K562 (cell line): Measurements from ENCODE around the gene PA2G4. TPM values are rescaled to one million over a fixed set of nuclear protein-coding genes. Genes with fewer than 3 reads are reported as not detected.

Experiments
- ATAC-seq: fragments of 200-7000 bp; cut with Tn5 transposase; 3 replicates; pipeline ENCODE4 v1.9.1; 2020; ENCODE audit warnings: moderate library complexity
- Bru-seq: library from RNA; stranded (reverse); fragments of 400-500 nt; gene quantifications from one replicate; lab custom pipeline; 2021; lab: Mats Ljungman, UMichigan
- BruChase-seq, 2 experiments: library from RNA; stranded (reverse); fragments of 400-500 nt; gene quantifications; one replicate each; lab custom pipeline; 2021; lab: Mats Ljungman, UMichigan
- BruUV-seq: library from RNA; stranded (reverse); fragments of 400-500 nt; replicated peaks from 2 replicates; lab custom pipeline; 2021; lab: Mats Ljungman, UMichigan
- CTCF ChIA-PET: fragments of 300-600 bp; formaldehyde crosslinking; extraction: SDS; loops from one replicate; lab custom pipeline; 2021; ENCODE audit warnings: low intra/inter-chr PET ratio; lab: Yijun Ruan, JAX
- POLR2A ChIA-PET: fragments of 300-600, 350-650 bp; sonication (Branson Sonifier 250); formaldehyde crosslinking; extraction: SDS; loops from one replicate; lab custom pipeline; 2021; ENCODE audit warnings: antibody characterized with exemption, inconsistent platforms; lab: Yijun Ruan, JAX
- DNase-seq, 4 experiments: peaks; one replicate each; pipeline versions ENCODE4 v3.0.0 to v3.0.0-alpha.2; 2011 to 2018; ENCODE audit warnings: low spot score in 3 of 4, mixed read lengths in 3 of 4; ENCODE audit errors: extremely low read depth in 1 of 4
- FAIRE-seq: peaks from 2 replicates; lab custom pipeline; 2011; peaks lifted over from hg19 to GRCh38; lab: Jason Lieb, UNC
- H2AFZ ChIP-seq: 2 replicates; pipeline ENCODE4 v1.6.0; 2011; ENCODE audit warnings: low read depth, low read length, control low read depth, inconsistent platforms
- H3K27ac ChIP-seq: fragments of 200-600 bp; 3 replicates; pipeline ENCODE4 v1.8.0; 2011; ENCODE audit warnings: low read depth, mild to moderate bottlenecking, control low read depth, inconsistent platforms, low read length, moderate library complexity, mixed read lengths; ENCODE audit errors: extremely low read depth
- H3K27me3 ChIP-seq, 2 experiments: fragments of 300-600 bp in 1 of 2; 2 replicates in 1 of 2; 3 replicates in 1 of 2; pipeline versions ENCODE4 v1.6.0 to v1.8.0; 2011; ENCODE audit warnings: inconsistent platforms in 2 of 2, low read length in 2 of 2, mild to moderate bottlenecking in 1 of 2, mixed read lengths in 1 of 2, moderate library complexity in 1 of 2; ENCODE audit not compliant: control insufficient read depth in 2 of 2, insufficient read depth in 2 of 2
- H3K36me3 ChIP-seq: fragments of 300-600 bp; 3 replicates; pipeline ENCODE4 v1.8.0; 2011; ENCODE audit warnings: mild to moderate bottlenecking, low read length, inconsistent platforms; ENCODE audit not compliant: control insufficient read depth, insufficient read depth
- H3K4me1 ChIP-seq, 2 experiments: fragments of 200-600 bp in 1 of 2; replicated peaks in 1 of 2; 2 replicates in 1 of 2; 3 replicates in 1 of 2; pipeline versions ENCODE4 v1.5.1 to v1.8.0; 2011; ENCODE audit warnings: inconsistent platforms in 2 of 2, low read length in 2 of 2, mild to moderate bottlenecking in 1 of 2, mixed read lengths in 1 of 2, moderate library complexity in 1 of 2; ENCODE audit not compliant: control insufficient read depth in 2 of 2, insufficient read depth in 2 of 2
- H3K4me2 ChIP-seq: 2 replicates; pipeline ENCODE4 v1.6.1; 2011; ENCODE audit warnings: low read length, control low read depth, inconsistent platforms, mixed read lengths; ENCODE audit not compliant: insufficient read depth
- H3K4me3 ChIP-seq: fragments of 200-600 bp; sonication (generic), shearing (Covaris generic); 2 replicates; pipeline ENCODE4 v1.5.1; 2016; ENCODE audit warnings: control low read depth, inconsistent platforms
- H3K79me2 ChIP-seq: fragments of 200-600 bp; 3 replicates; pipeline ENCODE4 v1.8.0; 2011; ENCODE audit warnings: low read length, inconsistent platforms; ENCODE audit not compliant: control insufficient read depth, insufficient read depth
- H3K9ac ChIP-seq, 2 experiments: 2 replicates each; pipeline versions ENCODE4 v1.6.0 to v1.6.1; 2011; ENCODE audit warnings: low read depth in 2 of 2, low read length in 2 of 2, control low read depth in 1 of 2, inconsistent platforms in 1 of 2, mild to moderate bottlenecking in 1 of 2, mixed read lengths in 1 of 2; ENCODE audit not compliant: insufficient read depth in 1 of 2
- H3K9me1 ChIP-seq: one replicate; pipeline ENCODE4 v1.6.0; 2011; ENCODE audit warnings: inconsistent platforms, mild to moderate bottlenecking, low read length, moderate library complexity; ENCODE audit not compliant: control insufficient read depth, insufficient read depth
- H3K9me3 ChIP-seq: replicated peaks from 2 replicates; pipeline ENCODE4 v1.5.1; 2011; ENCODE audit warnings: low read depth, low read length, inconsistent platforms; ENCODE audit not compliant: control insufficient read depth, insufficient read depth
- H4K20me1 ChIP-seq: replicated peaks from 2 replicates; pipeline ENCODE4 v1.6.1; 2011; ENCODE audit warnings: low read length, inconsistent platforms, mixed read lengths; ENCODE audit not compliant: control insufficient read depth, insufficient read depth
- KDM4B ChIP-seq, 2 experiments: fragments of 450-650 bp in 1 of 2; sonication (generic) in 1 of 2; IDR thresholded peaks; 2 replicates each; pipeline ENCODE4 v1.6.1; 2016 to 2017; ENCODE audit warnings: borderline replicate concordance in 2 of 2, antibody characterized with exemption in 1 of 2, low read depth in 1 of 2, mild to moderate bottlenecking in 1 of 2
- MAFG ChIP-seq: fragments of 450-650 bp; conservative IDR thresholded peaks from 2 replicates; pipeline ENCODE4 v1.6.1; 2016; ENCODE audit warnings: missing genetic modification characterization, missing compliant biosample characterization
- MBD2 ChIP-seq: sonication (generic); IDR thresholded peaks from 2 replicates; pipeline ENCODE4 v1.6.1; 2016; ENCODE audit warnings: low read depth, borderline replicate concordance
- PHF20 ChIP-seq: fragments of 450-650 bp; IDR thresholded peaks from 2 replicates; pipeline ENCODE4 v1.6.1; 2018; ENCODE audit not compliant: partially characterized antibody
- RBM14 ChIP-seq: fragments of 200-400 bp; formaldehyde crosslinking; IDR thresholded peaks from 2 replicates; pipeline ENCODE4 v1.6.1; 2018; ENCODE audit warnings: low read depth, mild to moderate bottlenecking, low read length, moderate library complexity, borderline replicate concordance; ENCODE audit not compliant: insufficient read depth
- RHOXF2B ChIP-seq: fragments of 250-450 bp; sonication (Bioruptor Pico); conservative IDR thresholded peaks from 2 replicates; pipeline ENCODE4 v1.5.1; 2021
- TBP ChIP-seq: optimal IDR thresholded peaks from 2 replicates; pipeline ENCODE3; 2011; ENCODE audit warnings: low read depth, low read length, improper control_type of control experiment
- TCF7 ChIP-seq: sonication (generic); IDR thresholded peaks from 2 replicates; pipeline ENCODE4 v1.6.1; 2016; ENCODE audit warnings: antibody characterized with exemption, borderline replicate concordance
- ZFP1 ChIP-seq: fragments of 450-650 bp; formaldehyde crosslinking; IDR thresholded peaks from 2 replicates; pipeline ENCODE4 v1.4.0; 2020; ENCODE audit warnings: mild to moderate bottlenecking, mixed read lengths
- ZFP91 ChIP-seq: sonication (generic); formaldehyde crosslinking; IDR thresholded peaks from 2 replicates; pipeline ENCODE4 v1.8.0; 2022; ENCODE audit warnings: mild to moderate bottlenecking, missing genetic modification reagents
- ZNF174 ChIP-seq: fragments of 250-450 bp; sonication (Bioruptor Pico); IDR thresholded peaks from 2 replicates; pipeline ENCODE4 v1.4.0; 2020; ENCODE audit warnings: mild to moderate bottlenecking
- ZNF324 ChIP-seq: fragments of 250-450 bp; sonication (Bioruptor Pico); IDR thresholded peaks from 2 replicates; pipeline ENCODE4 v1.4.0; 2020; ENCODE audit warnings: mild to moderate bottlenecking
- ZNF586 ChIP-seq: fragments of 450-650 bp; formaldehyde crosslinking; conservative IDR thresholded peaks from 2 replicates; pipeline ENCODE4 v1.4.0; 2020; ENCODE audit warnings: mild to moderate bottlenecking, moderate library complexity
- ZNF785 ChIP-seq: fragments of 250-450 bp; sonication (Bioruptor Pico); IDR thresholded peaks from 2 replicates; pipeline ENCODE4 v1.4.0; 2020; ENCODE audit warnings: mild to moderate bottlenecking
- WGBS: fragments of 100-300 bp; shearing (Covaris generic); methylation state at CpG from one replicate; pipeline ENCODE4 v1.1.6; 2016; ENCODE audit warnings: low coverage, mixed read lengths; ENCODE audit not compliant: insufficient coverage; ENCODE audit errors: missing lambda C conversion rate; 5-methylcytosine and 5-hydroxymethylcytosine counted together
- in situ Hi-C: fragments of 300-500 bp; cut with MboI; formaldehyde crosslinking; loops from 4 replicates; pipeline ENCODE4 v1.15.0; 2018; ENCODE audit warnings: inconsistent platforms, mixed read lengths
- intact Hi-C: fragments of 100-400 bp; cut with micrococcal nuclease; formaldehyde crosslinking; loops from 2 replicates; pipeline ENCODE4 v1.14.2; 2022
- long read RNA-seq, 3 experiments: library from polyadenylated mRNA in 2 of 3; library from RNA in 1 of 3; unstranded in 2 of 3; stranded (forward) in 1 of 3; transcript quantifications; one replicate each; pipeline ENCODE4 v2.0.0, GENCODE V29; 2019 to 2022
- polyA minus RNA-seq, 3 experiments: library from RNA; depleted of rRNA, polyadenylated mRNA; stranded (reverse); fragments of >200 nt; gene quantifications; 2 replicates each; pipeline ENCODE4 v1.2.3, GENCODE V29; 2011
- polyA plus RNA-seq, 8 experiments: library from polyadenylated mRNA; depleted of rRNA in 4 of 8; stranded (reverse) in 5 of 8; unstranded in 3 of 8; fragments of >200 nt; fragmentation: Nextera tagmentation in 2 of 8; fragmentation: Illumina TruSeq in 1 of 8; extraction: Ambion mirVana in 2 of 8; extraction: Trizol in 1 of 8; gene quantifications; 2 replicates each; pipeline versions ENCODE4 v1.2.1 to v1.2.3, GENCODE V29; 2011 to 2014; ENCODE audit warnings: inconsistent platforms in 1 of 8, missing spikeins in 1 of 8
- total RNA-seq, 7 experiments: library from RNA; depleted of rRNA in 6 of 7; stranded (reverse); fragments of >200 nt in 6 of 7; fragmentation: Illumina TruSeq in 2 of 7; extraction: Trizol in 2 of 7; gene quantifications; 2 replicates each; pipeline versions ENCODE4 v1.2.1 to v1.2.3, GENCODE V29; 2011 to 2021; ENCODE audit warnings: low replicate concordance in 1 of 7

The PA2G4 gene
- 443 and 498 TPM in 2 replicates for total RNA-seq (2011; cell fraction: chromatin; rRNA removed; ENCODE audit: low replicate concordance)
- 275 and 278 TPM in 2 replicates for total RNA-seq (2011; cell fraction: nucleolus; rRNA removed)
- total RNA-seq (2011; cell fraction: nucleoplasm; rRNA removed) = 263 and 304 TPM in 2 replicates
- total RNA-seq (2014; rRNA removed) (740 and 811 TPM in 2 replicates), total RNA-seq (2014; rRNA removed; fragmentation: Illumina TruSeq; extraction: Trizol) (547 and 561 TPM in 2 replicates), total RNA-seq (2015; rRNA removed; fragmentation: Illumina TruSeq; extraction: Trizol) (712 TPM in 2 replicates), total RNA-seq (2021) (463 and 470 TPM in 2 replicates), polyA plus RNA-seq (2011; rRNA removed) (650 and 925 TPM in 2 replicates), polyA plus RNA-seq (2014; fragmentation: Illumina TruSeq; extraction: Trizol) (777 and 884 TPM in 2 replicates), polyA plus RNA-seq (2014; fragmentation: Nextera tagmentation; extraction: Ambion mirVana) (100 to 1,000 TPM; 230 to 303 TPM), polyA plus RNA-seq (2014; rRNA removed) (637 and 638 TPM in 2 replicates), polyA minus RNA-seq (2011; rRNA and poly(A)+ RNA removed) (622 and 730 TPM in 2 replicates), Bru-seq, nascent RNA (percentile 98 among the genes with signal in this experiment), BruChase-seq, experiment 1, labeled RNA remaining after a 2-hour chase (percentile 99 among the genes with signal in this experiment), BruChase-seq, experiment 2, labeled RNA remaining after a 6-hour chase (percentile 99 among the genes with signal in this experiment)
- 274 and 376 TPM in 2 replicates for polyA plus RNA-seq (2011; cell fraction: cytosol; rRNA removed)
- polyA plus RNA-seq (2011; cell fraction: nucleus; rRNA removed) = 287 and 371 TPM in 2 replicates
- polyA plus RNA-seq (2012) = 289 and 533 TPM in 2 replicates
- polyA minus RNA-seq (2011; cell fraction: cytosol; rRNA and poly(A)+ RNA removed) = 223 and 281 TPM in 2 replicates
- 90.7 and 174 TPM in 2 replicates for polyA minus RNA-seq (2011; cell fraction: nucleus; rRNA and poly(A)+ RNA removed)
- long read RNA-seq, experiment 1, transcript PA2G4-201 (13 exons, 2,577 nt) = major isoform, 930 of 1,752 reads
- long read RNA-seq, experiment 1, partial matches to known transcripts = 757 of 1,752 reads
- long read RNA-seq, experiment 1, other reads (novel, unspliced or antisense) = 64 of 1,752 reads
- long read RNA-seq, experiment 2, transcript PA2G4-201 (13 exons, 2,577 nt) = major isoform, 512 of 828 reads
- long read RNA-seq, experiment 2, partial matches to known transcripts = 223 of 828 reads
- long read RNA-seq, experiment 2, other reads (novel, unspliced or antisense) = 93 of 828 reads
- long read RNA-seq, experiment 3, transcript PA2G4-201 (13 exons, 2,577 nt) = major isoform, 185 of 864 reads
- long read RNA-seq, experiment 3, partial matches to known transcripts = 646 of 864 reads
- long read RNA-seq, experiment 3, other reads (novel, unspliced or antisense) = 33 of 864 reads

- ChIA-PET POLR2A (interaction anchor here (0.6 to 7.8 kb wide), 24 partner anchors 9 to 622 kb away, joined by 3 to 125 read pairs (median 4); partner anchors contain the start of genes ESYT1, IKZF4, MYL6 and RPL41), CTCF (interaction anchor here (0.7 kb wide), 1 partner anchor 22 kb away, joined by 3 read pairs; no protein-coding TSS in a partner anchor)
- Histone ChIP-seq H3K27me3 (no peaks in the 10 kb centered on the region), H3K9ac (peak within 1 kb of the TSS; percentile 98 to 99), H3K36me3 (peaks cover 41% of the 10 kb centered on the region), H4K20me1 (peaks cover 10% of the 10 kb centered on the region), H3K9me3 (0 out of 2 replicates have a peak, but pooled peaks cover 5% of the 10 kb centered on the region), H3K79me2 (peaks cover 47% of the 10 kb centered on the region), H3K27ac (peak within 1 kb of the TSS; percentile 99), H3K4me3 (peak within 1 kb of the TSS; percentile 97), H2AFZ (peak within 1 kb of the TSS; percentile 91), H3K4me1 (peaks cover 11 to 25% of the 10 kb centered on the region in 2 experiments; a peak in 4 of 5 replicates), H3K9me1 (no peaks in the 10 kb centered on the region), H3K4me2 (peak within 1 kb of the TSS; percentile 99)
- DNase-seq = peak; percentile 90 to 99 (median 94)
- FAIRE-seq = peak; percentile 98
- intact Hi-C loops = loop anchor here (2.0 kb wide), 1 partner anchor 21 kb away; no protein-coding TSS in a partner anchor
- ATAC-seq = peak; percentile 97
- BruUV-seq = no TSS peak
- under 1% methylated on average over 57 of the region's 60 CpGs for WGBS
- in situ Hi-C loops = no loop called here
- no peak for TF ChIP-seq ZNF324 (CRISPR knock-in tag)
- TF ChIP-seq TBP = peak; percentile 94
- no peak for TF ChIP-seq ZNF785 (CRISPR knock-in tag)
- TF ChIP-seq RBM14 = no peak
- TF ChIP-seq RHOXF2B (CRISPR knock-in tag) = no peak
- TF ChIP-seq KDM4B (IDR thresholded peaks at IDR 0.05; ENCODE audit: borderline replicate concordance in 2 of 2, low read depth in 1 of 2) = 0 out of 4 replicates have a peak, but pooled peaks of 1 of the 2 experiments have one; percentile 75
- no peak for TF ChIP-seq ZNF174 (CRISPR knock-in tag)
- no peak for TF ChIP-seq ZNF586 (CRISPR knock-in tag)
- TF ChIP-seq ZFP91 = no peak; the same call in 1 of the 2 replicates
- peak; percentile 86 for TF ChIP-seq MBD2
- TF ChIP-seq TCF7 = peak; percentile 71
- no peak for TF ChIP-seq MAFG (tag)
- TF ChIP-seq ZFP1 = no peak
- peak; percentile 12 for TF ChIP-seq PHF20
These were observed at the start of gene PA2G4 for GRCh38 chr12:56104109-56104814. Gene PA2G4, plus strand, starts transcription at chr12:56104559. Its CDS starts 179 bp downstream, at chr12:56104738.
